ENCODE measurements around the gene CORO7. TPM values are rescaled to one million over a fixed set of nuclear protein-coding genes. Genes with fewer than 3 reads are reported as not detected.
A peak's percentile ranks its signal among the peaks of the same experiment; 100 is the strongest.

Gene CORO7
- total and polyA plus RNA-seq, 2 donors (not counting 1 experiment from before 2014, with no cell fraction given) = 117 to 230 TPM

GRCh38 chr16:4328046-4328781 lies 88.2 kb downstream of the CORO7 start:
- no peak overlapping the region for H3K27ac Mint-ChIP-seq
- CTCF ChIA-PET = interaction anchor here (1.1 to 10.0 kb wide), 9 partner anchors 17 to 346 kb away, joined by 3 to 165 read pairs (median 9); partner anchors contain the start of genes GLIS2 and TFAP4
- DNase-seq (peak; percentile 68), ATAC-seq (ENCODE audit: low read depth) (peak; percentile 55)
- peaks cover 3% of the 10 kb centered on the region for H3K27me3 Mint-ChIP-seq
- POLR2A ChIA-PET = interaction anchor here (0.6 kb wide), 1 partner anchor 314 kb away, joined by 5 read pairs; no protein-coding TSS in a partner anchor
- Histone ChIP-seq H3K4me3 (ENCODE audit: control extremely low read depth in 1 of 5, extremely low read depth in 1 of 5, insufficient read depth in 1 of 5, low read depth in 2 of 5, low read length in 4 of 5) (peak overlapping the region in 4 of 5 experiments; percentile 46 to 67 (median 54)), H2AFZ (ENCODE audit: insufficient read depth, low read depth, low read length, poor library complexity, severe bottlenecking) (peak overlapping the region; percentile 78), H3K9me3 (ENCODE audit: control extremely low read depth in 1 of 3, control insufficient read depth in 2 of 3, insufficient read depth in 1 of 3, low read length in 2 of 3) (no peaks in the 10 kb centered on the region), H3K27me3 (replicated peaks in 1 of 4; ENCODE audit: control extremely low read depth in 1 of 4, control insufficient read depth in 3 of 4, insufficient read depth in 4 of 4, low read length in 3 of 4) (peaks cover 0 to 24% (median 0%) of the 10 kb centered on the region in 4 experiments), H3K4me2 (replicated peaks; ENCODE audit: low read depth, low read length, poor library complexity, severe bottlenecking) (peak overlapping the region; percentile 99), H3K79me2 (ENCODE audit: control insufficient read depth, insufficient read depth, low read length) (no peaks in the 10 kb centered on the region), H3K9ac (ENCODE audit: low read length) (peak overlapping the region; percentile 62), H3K36me3 (replicated peaks in 1 of 2; ENCODE audit: control extremely low read depth in 1 of 2, control insufficient read depth in 1 of 2, extremely low read depth in 1 of 2, insufficient read depth in 2 of 2, low read length in 1 of 2) (no peaks in the 10 kb centered on the region), H4K20me1 (ENCODE audit: control insufficient read depth, insufficient read depth, low read length, poor library complexity, severe bottlenecking) (no peaks in the 10 kb centered on the region), H3K27ac (ENCODE audit: low read length in 2 of 2) (no peak overlapping the region), H3K4me1 (ENCODE audit: control insufficient read depth in 2 of 2, insufficient read depth in 2 of 2, low read length in 2 of 2) (peaks cover 16 to 24% of the 10 kb centered on the region in 2 donors)
- no peaks in the 10 kb centered on the region for H3K9me3 Mint-ChIP-seq (ENCODE audit: insufficient read depth)
- H3K4me3 Mint-ChIP-seq = peak overlapping the region; percentile 65
- TF ChIP-seq EZH2 (IDR thresholded peaks at IDR 0.05; ENCODE audit: borderline replicate concordance, insufficient read depth, low read depth, low read length, poor library complexity, severe bottlenecking) (no peak), CTCF (IDR thresholded peaks at IDR 0.05) (peak; percentile 58)
- intact Hi-C loops (cut with micrococcal nuclease) = loop anchor here (2.0 kb wide), 2 partner anchors 389 to 637 kb away; no protein-coding TSS in a partner anchor
- H3K4me1 Mint-ChIP-seq = peaks cover 9% of the 10 kb centered on the region
- 12% methylated on average over 28 of the region's 30 CpGs for WGBS (ENCODE audit: insufficient coverage)
